ENCODE data around the gene PHLDA3.

The PHLDA3 gene

GRCh38 chr1:201426479-201427310 is 42.3 kb downstream of the PHLDA3 start:
- peak; percentile 60 for DNase-seq

- DNase-seq: no peak
Measured at GRCh38 chr1:201424146-201424545, 44.8 kb downstream of the PHLDA3 start.

- no peak for DNase-seq
Measured at GRCh38 chr1:201423655-201424054, 45.3 kb downstream of the PHLDA3 start.

GRCh38 chr1:201422436-201423030 is 46.5 kb downstream of the PHLDA3 start:
- peak; percentile 67 for DNase-seq

- DNase-seq: no peak
Measured at GRCh38 chr1:201422026-201422425, 47.0 kb downstream of the PHLDA3 start.

- no peak for DNase-seq
Measured at GRCh38 chr1:201421041-201421440, 47.9 kb downstream of the PHLDA3 start.

- DNase-seq: no peak
Measured at GRCh38 chr1:201420608-201421002, 48.4 kb downstream of the PHLDA3 start.

- no peak for DNase-seq
Measured at GRCh38 chr1:201419746-201420607, 49.0 kb downstream of the PHLDA3 start.

GRCh38 chr1:201419256-201419655 is 49.7 kb downstream of the PHLDA3 start:
- DNase-seq: no peak

GRCh38 chr1:201418461-201418860 is 50.5 kb downstream of the PHLDA3 start:
- no peak for DNase-seq

Data from NCI-H2171 (cell line).